ENCODE data around the gene FAM131C.
"Not testable (repeated sequence)": the region's sequence is repeated elsewhere in the genome, so short reads cannot be mapped to it uniquely, and the experiment has no call there.

The FAM131C gene

GRCh38 chr1:16075337-16076030 is 2.0 kb upstream of the FAM131C start:
- no peak for DNase-seq

DNA sequence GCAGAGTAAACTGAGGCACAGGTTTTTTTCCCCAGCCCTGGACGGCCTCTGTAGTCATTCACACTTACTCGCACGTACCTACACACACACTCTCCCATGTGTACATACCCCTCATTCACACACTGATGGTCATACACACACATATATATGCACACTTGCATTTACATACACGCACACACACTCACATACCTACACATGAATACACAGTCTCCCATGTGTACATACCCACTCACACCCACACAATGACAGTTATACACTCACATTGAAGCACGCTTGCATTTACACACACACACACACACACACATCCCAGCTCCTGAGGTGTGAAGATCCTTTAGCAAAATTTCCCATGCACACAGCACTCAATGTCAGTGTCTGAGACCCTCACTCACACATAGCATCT is 766 bp upstream of the FAM131C start:
- no peak for DNase-seq

DNA sequence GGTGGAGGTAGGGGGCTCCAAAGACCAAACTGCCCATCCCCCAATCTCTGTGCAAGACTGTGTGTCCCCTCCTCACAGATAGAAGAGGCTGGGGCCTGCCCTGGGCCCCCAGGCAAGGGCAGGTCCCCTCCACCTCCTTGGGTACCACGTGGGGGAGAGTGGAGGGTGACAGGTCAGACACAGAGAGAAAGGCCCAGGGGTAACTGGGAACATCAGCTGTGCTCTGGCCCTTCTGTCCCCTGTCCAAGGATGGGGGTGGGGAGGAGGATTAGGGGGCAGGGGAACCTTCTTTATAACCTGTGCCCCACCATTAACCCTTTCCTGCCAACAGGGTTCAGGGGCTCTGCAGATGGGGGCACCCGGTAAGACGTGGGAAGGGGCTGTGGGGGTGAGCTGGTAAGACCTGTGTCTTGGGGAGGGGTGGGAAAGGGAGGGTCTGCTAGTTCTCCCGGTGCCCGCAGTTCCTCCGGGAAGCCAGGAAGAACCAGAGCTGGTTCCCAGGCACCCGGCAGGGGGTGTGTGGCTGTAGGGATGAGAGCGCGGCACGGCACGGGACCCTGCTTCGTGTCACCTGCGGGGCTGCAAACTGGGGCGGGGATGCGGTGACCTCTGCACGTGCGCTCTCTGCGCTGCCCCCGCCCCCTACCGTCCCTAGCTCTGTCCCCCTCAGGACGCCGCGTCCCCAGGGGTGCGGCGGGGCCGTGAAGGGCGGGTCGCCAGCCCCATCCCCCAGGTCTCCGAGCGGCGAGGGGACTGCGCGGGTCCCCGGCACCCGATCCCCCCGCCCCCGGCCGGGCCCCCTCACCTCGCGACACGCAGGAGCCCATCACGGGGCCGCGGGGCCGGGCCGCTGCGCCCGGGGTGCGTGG is 601 bp downstream of the FAM131C start:
- no peak for DNase-seq

DNA sequence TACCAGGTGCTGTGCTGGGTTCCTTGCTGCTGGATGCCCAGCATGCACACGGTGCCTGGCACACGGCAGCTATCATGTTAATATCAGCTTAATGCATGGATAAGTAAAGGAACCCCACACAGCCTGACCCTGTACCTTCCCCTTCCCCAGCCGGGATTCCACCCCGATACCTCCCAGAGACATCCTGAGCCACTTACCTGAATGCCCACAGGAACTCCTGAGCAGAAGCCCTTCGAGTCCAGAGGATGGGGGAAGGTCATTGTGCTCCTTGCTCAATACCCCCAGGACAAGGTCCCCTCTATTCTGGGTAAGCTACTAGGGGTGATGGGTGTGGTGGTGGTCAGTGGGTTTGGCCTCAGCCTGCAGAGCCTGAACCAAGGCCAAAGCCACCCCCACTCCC is 1.4 kb downstream of the FAM131C start:
- no peak for DNase-seq

DNA sequence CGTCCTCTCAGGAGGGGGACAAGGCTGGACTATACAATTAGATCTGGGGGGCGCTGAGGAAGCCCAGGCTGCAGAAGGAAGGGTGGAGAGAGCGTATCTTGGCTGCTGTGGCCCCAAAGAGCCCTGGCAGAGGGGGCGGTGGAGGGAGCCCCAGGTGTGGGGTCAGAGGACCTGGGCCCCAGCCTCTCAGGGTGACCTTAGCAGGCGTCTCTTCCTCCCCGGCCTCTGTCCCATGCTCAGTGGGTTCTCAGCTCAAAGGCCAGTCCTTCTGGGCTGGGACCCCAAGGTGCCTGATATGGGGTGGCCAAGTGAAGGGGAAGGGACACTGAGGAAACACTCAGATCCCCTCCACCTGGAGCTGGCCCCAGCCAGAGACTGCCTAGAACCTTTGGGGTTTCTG is 1.8 kb downstream of the FAM131C start:
- no peak for DNase-seq

GRCh38 chr1:16070640-16071355 is 2.7 kb downstream of the FAM131C start:
- no peak for DNase-seq

DNA sequence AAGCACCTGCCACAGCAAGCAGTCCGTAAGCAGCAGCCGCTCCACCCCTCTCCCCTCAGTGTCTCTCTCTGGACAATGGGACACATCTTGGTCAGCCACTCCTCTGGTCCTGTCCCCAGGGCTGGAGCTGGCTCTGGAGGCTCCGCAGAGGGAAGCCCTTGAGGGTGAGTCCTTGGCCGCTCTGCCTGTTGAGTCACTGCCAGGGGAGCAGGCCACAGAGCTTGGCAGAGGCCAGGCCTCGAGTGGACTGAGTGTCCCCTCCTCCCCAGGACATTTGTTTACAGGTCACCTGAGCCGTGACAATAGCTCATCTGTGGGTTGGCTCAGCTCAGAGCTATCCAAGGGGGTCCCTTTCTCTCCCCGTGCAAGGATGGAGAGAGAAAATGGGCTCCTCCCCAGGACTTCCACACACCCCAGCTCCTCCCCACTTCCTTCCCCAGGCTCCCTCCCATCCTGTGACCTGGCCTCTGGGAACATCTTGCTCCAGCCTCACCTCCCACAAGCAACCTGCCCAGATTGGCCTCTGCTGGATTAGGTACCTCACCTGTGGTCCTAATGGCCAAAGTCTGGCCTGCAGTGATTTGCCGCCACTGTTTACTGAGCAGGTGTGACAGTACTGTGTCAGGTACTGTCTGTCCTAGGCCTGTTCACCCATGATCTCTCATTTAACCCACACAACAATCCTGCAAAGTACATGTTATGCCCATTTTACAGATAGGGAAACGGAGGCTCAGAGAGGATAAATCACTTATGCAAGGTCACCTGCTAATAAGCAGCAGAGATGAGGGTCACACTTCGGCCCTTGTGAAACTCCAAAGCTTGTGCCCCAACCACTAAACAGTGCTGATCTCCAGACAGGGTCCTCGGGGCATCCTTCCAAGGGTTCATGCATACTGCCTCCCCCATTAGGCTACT is 4.8 kb downstream of the FAM131C start:
- DNase-seq = no peak

- DNase-seq = no peak
These were observed 5.5 kb downstream of the FAM131C start for GRCh38 chr1:16067933-16068332.

DNA sequence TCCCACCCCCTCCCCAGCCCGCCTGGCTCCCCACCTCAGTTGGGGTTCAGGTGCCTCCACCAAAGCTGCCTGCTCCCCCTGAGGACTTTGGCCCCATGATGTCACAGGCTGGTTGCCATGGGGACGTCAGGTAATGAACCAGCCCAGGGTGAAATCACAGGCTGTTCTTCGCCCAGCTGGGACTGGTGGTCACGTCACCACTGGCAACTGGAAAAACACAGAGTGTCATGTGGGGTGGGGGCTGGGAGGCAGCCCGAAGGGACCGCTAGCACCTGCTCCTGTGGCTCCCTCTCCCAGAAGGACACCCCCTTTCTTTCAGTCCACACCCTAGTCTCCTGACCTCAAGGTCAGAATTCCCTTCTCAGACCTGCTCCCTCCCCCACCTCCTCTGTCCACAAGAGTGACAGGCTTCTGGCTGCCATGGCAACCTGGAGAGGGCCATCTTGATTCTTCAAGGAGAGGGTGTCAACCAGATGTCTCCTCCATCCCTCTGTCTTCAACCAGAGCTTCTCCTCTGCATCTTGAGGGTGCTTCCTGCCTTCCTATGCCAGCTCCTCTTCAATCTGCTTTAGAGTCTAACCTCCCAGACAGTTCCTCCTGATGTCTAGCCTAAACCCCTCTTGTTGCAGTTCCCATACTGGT is 6.2 kb downstream of the FAM131C start:
- DNase-seq = no peak

- DNase-seq = no peak
These were observed 7.2 kb downstream of the FAM131C start for GRCh38 chr1:16066245-16066644.

- no peak for DNase-seq
These were observed 8.2 kb downstream of the FAM131C start for GRCh38 chr1:16065269-16065576.

- no peak for DNase-seq
These were observed 8.7 kb downstream of the FAM131C start for GRCh38 chr1:16064536-16065268.

DNA sequence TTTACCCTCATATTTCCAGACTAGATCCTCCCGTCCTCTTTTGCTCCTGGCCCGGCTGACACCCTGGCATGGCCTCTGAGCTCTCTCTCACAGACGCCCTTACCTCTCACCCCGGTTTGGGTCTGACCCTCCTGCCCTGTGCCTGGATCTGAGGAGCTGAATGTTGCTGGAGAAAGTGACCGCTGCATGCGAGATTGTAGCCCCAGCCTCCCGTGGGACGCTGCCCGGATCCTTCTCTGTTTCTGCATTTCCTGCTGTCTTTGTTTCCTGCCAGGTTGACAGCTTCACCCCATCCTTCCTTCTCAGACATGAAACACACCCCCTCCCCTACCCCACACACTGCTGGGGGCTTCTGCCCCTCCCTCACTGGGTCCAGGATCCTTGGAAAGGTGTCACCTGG is 9.5 kb downstream of the FAM131C start:
- DNase-seq = no peak

DNA sequence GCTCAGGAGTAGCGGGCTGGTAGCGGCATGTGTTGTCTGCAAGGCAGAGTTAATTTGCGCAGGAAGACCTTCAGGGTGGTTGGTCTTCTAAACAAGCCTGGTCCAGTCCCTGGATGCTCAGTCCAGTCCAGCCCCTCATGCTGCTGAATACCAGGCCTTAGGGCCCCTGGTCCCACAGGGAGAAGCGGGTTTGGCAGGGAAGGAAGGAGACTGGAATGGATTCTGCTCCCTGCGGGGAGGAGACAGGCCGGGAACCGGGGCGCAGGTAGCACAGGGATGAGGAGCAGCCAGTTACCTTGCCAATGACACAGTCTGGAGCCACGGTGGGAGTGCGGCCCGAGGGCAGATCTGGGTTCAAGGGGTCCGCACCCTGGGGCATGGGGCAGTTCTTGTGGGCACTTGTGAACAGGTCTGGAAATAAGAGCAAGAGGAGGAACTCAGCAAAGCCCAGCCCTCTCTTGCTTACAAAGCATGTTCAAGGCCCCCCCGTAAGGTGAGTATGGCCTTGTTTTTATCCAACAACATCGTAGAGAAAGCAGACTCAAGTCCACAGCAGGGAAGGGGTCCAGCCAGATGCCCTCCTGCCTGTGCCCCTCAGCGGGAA is 10.1 kb downstream of the FAM131C start:
- DNase-seq = no peak

GRCh38 chr1:16062687-16063075 is 10.8 kb downstream of the FAM131C start:
- not testable (repeated sequence) for DNase-seq

DNA sequence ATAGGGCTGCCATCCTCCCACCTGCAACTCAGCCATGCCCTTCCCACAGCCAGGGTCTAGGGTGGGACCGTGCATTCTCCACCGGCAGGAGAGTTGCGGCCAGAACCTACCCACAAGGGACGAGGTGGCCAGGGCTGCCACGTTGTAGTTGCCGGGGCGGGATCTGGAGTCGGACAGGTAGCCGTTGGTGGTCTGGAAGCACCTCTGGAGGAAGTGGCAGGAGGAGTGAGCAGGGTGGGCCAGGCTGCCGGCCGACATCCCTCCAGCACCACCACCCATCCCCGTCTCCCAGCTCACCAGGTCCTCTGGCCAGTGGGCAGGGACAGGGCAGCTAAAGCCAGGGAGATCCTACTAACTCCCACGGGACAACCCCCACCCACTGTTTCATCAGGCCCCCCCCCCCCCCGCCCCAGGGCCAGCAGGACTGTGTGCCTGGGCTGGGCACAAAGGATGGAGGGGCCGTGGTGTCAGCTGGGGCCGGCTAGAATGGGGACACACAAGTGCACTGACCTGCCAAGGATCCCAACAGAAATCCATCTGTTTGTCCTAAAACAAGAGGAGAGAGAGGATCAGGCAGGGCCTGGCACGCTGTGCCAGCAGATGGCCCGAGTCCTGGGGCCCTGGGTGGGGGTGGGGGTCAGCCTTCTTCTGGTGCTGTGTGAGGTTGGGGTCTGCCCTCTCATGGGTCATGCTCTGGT is 11.3 kb downstream of the FAM131C start:
- not testable (repeated sequence) for DNase-seq

DNA sequence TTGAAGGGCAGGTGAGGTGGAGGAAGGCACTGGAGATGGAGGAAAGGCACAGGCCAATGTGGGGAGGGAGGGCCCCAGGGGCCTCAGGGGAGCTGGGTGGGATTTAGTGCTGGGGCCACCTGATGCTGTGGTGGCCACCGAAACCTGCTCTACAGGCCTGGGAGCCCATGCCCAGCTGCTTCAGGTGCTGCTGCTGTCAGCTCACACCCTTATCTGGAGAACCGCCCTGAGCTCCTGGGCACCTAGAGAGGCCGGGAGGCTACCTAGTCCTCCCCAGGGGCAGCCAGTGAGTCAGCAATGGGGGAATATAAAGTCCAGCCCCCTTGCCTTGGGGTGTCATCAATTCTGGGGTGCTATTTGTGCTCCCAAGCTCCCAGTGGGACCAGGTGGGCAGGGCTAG is 12.2 kb downstream of the FAM131C start:
- no peak for DNase-seq

DNA sequence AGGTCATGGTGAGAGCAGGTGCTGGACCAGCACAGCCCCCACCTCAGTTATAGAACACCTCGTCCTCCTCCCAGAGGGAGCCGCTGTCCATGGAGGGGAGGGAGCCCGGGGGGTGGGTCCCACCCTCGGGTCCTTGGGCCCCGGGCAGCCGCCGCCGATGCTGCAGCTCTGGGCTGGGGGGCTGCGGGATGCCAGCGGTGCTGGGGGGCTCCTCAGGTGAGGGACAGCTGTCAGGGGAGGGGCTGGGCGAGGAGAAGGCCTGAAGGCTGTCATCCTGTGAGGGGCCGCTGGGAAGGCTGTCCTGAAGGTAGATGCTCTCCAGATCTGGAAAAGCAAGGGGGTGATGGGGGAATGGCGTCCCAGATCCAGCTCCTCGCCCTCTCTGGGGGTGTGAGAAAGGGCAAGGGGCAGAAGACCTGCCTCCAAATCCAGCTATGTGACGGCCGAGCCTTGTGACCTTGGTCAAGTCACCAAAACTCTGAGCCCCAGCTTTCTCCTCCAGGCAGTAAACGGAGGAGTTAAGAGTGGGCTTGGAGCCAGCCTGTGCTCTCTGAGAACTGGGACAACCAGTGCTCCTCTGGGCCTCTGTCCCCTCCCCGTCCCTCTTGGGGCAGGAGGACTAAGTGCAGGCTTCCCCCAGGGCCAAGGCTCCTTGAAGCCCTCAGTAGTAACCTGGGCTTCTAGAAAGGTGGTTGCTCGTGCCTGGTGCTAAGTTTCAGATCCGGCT is 14.9 kb downstream of the FAM131C start:
- DNase-seq = not testable (repeated sequence)

GRCh38 chr1:16057314-16057915 is 16.0 kb downstream of the FAM131C start:
- not testable (repeated sequence) for DNase-seq
